NCI-H1694 treated with DMSO at 0.1 percent for 48 hours (cell line): ENCODE data around the gene TBX4.

Experiments
- DNase-seq: peaks from one replicate; lab custom pipeline; 2025; lab: John Stamatoyannopoulos, UW

Gene TBX4

DNA sequence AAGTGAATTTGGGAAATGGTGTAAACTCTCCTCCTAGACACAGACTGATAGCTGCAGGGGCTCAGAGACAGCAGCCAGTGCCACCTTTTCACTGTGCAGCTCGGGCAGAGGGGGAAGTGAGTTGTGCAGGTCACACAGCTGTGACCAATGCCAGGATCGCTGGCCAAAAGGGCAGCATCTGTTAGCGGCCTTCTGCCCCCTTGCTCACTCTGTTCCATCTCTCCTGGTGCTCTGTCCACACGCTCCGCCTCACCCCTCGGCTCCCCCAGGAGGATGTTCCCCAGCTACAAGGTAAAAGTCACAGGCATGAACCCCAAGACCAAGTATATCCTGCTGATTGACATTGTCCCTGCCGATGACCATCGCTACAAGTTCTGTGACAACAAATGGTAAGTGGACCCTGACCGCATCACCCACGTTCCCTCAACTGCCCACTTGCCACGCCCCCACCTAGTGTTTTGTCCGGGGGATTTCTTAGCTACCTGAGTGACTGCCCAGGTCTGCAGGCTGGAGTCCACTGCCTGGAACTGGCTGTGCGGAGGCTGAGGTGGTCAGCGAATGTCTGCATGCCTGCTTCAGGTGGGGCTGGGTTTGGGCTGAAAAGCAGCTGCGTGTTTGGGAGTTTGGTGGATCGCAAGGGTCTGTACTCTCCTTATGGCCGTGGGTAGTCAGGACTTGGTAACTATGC is 13.5 kb downstream of the TBX4 start:
- no peak for DNase-seq

DNA sequence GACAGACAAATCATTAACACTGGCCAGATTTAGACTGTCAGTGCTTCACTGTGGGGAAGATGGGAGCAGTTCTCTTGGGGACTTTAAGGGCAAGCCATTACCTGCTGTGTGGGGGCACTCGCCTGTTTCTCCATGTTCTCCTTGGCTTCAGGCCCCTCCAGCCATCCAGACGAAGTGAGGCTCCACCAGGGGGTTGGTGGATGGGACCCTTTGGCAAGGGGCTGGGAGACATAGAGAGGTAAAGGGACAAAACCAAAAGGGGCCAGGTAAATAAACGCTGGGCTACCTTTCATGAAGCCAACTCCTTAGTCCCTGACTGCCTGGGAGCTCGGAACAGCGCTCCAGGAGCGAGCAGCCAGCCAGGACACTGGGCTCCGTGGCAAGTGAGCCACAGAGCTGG is 14.0 kb downstream of the TBX4 start:
- no peak for DNase-seq

DNA sequence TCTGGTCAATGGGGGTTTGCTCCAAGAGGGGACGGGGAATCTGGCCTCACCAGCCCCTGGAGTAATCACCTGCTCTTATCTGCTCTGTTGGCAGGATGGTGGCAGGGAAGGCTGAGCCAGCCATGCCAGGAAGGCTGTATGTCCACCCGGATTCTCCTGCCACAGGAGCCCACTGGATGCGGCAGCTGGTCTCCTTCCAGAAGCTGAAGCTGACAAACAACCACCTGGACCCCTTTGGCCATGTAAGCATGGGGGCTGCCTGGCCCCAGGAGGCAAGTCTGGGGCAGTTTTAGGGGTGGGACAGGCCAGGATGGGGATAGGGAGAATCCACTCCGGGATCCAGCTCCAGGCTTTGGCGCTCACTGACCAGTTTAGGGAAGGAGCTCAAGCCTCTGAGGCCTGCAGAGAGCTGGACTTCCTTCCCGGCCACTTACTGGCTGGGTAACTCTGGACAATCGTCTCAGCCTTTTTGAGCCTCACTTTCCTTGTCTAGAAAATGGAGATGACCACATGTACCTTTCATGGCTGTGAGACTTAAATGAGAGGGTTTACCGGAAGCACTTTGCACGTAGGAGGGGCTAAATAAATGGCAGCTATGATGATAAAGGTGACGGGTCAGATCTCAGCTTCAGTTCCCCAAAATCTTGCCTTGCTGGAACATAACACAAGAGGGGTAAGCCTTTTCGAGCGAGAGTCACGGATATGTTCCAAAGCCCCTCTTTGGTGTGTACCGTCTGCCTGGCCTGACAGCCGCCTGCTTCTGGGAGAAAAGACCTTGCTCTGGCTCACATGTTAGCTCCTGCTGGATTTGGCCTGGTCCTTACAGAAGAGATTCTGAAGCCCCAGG is 15.4 kb downstream of the TBX4 start:
- no peak for DNase-seq

DNA sequence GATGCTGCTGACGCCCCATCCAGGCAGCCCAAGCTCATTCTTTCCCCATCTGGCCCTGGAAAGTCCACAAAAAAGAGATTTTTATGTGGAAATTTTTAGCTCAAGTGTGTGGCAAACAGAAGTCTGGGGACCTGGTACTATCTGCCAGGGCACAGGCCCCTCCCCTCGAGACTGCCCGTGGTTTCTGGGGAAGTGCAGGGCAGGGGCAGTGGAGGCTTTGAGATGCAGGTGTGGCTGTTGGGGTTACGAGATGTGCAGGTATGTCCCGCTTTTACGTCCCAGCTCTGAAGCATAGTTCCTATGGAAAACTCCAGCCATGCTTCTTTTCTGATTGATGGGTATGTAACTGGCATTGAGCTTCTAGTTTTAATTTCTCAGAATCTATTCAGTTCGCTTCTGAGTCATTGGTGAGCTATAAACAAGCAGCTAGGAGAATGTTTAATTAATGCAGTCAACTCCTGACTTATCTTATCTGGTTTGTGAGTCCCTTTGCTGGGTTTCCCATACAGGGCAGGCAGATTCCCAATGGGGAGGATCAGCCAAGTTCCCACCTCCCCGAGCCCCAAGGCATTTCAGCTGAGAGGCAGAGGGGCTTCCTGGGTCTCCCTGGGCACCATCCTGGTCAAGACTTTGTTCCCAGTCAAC is 16.2 kb downstream of the TBX4 start:
- no peak for DNase-seq

DNA sequence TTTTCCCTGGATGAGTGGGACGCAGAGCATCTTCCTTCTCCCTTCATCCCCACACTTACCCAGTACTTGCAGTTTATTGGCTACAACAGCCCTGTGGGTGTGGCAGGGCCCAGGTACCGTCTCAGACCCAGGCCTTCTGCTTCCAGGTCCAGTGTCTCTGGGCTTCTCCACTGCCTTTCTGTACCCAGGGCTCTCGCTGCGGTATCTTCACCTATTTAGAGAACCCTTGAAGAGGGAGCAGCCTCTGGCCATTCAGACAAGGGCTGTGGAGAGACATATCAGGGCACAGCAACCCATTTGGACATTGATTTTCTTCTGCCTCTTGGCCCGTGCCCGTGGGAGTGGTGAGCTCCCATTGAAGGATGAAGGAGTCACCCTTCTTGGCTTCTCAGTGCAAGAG is 17.3 kb downstream of the TBX4 start:
- DNase-seq, result no peak

DNA sequence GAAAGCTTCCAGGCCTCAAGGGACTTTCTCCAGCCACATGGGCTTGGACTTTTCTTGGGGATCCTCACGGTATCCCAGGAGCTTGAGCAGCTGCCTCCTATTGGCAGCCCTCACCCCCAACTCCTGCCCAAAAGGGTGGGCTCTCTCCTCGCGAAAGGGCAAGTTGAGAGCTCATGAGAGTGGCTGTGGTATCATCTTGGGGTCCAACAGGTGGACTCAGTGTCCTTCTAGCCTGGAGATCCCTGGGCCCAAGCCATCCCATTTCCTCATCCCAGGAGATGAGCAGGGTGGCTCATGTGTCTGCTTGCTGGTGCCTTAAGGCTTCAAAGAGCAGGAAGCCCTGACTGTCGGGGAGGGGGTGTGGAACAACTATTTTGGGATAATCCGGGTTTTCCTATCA is 17.7 kb downstream of the TBX4 start:
- no peak for DNase-seq

DNA sequence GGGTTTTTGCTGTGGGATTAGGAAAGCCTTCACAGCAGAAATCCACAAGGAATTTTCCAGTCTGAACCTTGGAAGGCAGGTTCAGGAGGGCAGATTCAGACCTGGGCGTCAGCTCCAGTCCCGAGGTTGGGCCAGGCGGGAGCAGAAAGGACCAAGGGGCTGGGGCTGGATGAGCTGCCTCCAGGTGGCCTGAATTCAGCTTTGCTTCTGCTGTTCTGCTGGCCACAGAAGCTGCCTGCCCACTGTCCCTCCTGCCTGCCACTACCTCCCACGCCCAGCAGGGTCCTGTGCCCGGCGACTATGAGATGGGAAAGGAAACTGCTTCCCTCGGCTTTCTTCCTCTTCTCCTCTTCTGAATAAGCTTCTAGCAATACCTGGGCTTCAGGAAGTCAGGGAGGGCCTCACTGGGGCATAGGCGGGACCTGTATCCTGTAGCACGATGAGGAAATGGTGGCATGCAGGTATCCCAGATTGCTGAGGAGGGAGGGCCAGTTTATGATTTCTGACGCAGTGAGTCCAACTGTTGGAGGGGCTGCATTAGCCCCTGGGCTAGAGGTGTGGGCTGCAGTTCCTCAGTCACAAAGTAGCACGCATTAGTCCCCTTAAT is 18.4 kb downstream of the TBX4 start:
- no peak for DNase-seq

DNA sequence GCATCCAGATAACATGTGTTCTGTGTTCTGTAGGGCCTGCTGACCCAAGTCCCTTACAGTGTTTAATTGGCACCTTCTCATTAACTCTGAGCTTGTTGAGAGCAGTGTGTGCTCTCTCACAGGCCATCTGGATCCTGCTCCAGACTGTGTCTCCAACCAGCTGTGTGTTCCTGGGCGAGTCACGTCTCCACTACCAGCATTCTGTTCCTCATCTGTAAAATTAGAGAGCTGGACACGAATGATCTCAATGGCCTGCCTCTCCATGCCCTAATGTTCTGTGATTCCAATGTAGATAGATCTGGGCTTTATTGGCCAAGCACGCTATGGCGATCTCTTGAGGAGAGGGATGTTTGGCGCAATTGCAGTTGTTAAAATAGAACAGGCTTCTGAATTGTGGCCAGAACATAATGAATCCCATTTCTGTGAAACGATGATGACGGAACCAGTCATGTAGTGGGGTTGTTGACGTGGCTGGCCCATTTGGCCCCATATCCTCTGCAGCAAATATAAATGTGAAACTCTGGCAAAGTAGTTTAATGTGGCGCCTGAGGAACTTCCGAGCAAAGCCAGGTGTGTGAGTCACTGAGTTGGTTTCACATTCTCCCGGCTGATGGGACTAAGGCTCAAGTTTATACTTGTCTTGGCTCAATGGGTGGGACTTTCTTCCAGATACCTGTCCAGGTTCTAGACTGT is 22.2 kb downstream of the TBX4 start:
- DNase-seq, result peak; percentile 45

DNA sequence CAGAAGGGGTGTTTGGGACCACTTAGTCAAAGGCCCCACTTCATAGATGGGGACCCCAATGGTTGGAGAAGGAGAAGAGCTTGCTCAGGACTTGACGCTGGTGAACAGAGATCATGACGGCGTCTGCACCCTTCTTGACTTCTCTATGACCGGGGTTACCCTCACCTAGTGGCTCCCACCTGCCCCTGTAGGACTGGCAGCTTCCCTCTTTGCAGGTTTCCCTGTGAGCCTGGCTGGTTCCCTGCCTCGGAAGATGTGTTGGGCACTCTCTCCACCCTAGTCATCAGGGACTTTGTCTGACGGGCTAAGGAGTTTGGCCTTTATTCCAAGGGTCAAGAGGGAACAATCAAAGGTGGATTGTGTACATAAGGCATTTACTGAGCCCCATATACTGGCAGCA is 22.7 kb downstream of the TBX4 start:
- no peak for DNase-seq

DNA sequence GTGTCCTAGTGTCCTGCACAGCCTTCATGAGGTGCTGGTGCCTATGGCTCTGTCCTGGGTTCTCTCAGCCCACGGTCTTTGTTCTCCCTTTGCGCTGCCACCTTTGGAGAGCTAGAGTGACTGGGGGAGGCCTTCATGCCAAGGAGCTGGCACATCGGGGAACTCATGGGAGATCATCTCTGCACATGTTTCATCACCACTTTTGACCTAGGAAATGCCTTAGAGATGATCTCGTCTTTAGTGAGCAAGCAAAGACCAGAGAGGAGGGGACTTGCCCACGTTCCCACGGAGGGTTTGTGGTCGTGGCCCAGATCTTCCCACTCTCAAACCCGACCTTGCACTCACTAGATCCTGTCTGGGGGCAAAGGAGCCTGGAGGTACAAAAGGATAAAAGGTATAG is 23.5 kb downstream of the TBX4 start:
- no peak for DNase-seq

DNA sequence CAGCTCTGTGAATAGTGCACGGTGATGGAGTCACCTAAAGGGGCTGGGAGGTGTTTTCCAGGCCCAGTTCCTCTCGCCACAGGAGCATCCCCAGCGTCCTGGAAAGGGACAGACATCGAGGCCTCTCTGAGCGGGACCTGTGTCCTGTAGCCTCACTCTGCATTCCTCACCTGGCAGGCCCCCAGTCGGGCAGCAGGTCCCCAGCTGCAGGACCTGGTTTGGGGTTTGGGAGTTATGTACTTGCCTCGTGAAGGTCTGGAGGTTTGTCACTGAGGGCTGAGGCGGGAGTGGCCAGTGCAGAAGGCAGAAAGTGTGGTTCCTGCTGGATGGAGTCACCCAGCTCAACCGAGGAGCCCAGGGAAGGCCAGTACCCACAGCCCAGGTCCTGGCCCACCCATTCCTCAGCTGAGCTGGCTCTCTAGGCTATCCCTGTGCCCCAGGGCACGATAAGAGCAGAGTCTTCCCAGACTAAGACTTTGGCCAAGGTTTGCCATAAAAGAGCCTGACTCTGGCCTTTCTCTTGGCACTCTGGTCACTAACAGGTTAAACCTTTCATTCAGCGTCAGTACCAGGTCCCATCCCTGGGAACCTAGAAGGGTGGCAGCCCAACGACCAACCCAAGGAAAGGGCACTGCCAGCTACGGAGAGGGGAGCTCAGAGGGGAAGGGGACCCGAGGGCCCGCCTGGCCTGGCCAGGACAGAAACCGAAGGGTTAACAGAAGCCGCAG is 24.4 kb downstream of the TBX4 start:
- DNase-seq, result no peak

DNA sequence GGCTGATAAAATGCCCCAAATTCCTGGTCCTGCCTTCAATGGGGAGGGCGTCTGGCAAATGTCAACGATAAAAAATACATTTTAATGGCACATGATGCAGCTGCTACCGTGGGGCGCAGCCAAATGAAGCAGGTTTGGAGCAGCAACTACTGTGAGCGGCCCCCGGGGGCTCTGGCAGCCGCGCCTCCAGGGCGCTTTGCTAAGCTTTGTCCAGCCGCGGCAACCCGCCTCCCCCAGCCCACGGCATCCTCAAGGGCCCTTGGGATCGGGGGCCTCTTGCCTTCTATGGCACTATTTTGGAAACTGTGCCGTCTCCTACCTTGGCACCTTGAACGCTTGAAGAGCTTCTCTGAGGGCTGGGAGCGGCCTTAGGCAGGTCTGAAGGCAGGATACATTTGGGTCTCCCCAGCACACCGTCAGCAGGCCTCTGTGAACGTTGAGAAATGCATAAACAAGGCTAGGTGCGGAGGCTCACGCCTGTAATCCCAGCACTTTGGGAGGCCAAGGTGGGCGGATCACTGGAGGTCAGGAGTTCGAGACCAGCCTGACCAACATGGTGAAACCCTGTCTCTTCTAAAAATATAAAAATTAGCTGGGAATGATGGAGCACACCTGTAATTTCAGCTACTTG is 25.1 kb downstream of the TBX4 start:
- DNase-seq, result no peak

DNA sequence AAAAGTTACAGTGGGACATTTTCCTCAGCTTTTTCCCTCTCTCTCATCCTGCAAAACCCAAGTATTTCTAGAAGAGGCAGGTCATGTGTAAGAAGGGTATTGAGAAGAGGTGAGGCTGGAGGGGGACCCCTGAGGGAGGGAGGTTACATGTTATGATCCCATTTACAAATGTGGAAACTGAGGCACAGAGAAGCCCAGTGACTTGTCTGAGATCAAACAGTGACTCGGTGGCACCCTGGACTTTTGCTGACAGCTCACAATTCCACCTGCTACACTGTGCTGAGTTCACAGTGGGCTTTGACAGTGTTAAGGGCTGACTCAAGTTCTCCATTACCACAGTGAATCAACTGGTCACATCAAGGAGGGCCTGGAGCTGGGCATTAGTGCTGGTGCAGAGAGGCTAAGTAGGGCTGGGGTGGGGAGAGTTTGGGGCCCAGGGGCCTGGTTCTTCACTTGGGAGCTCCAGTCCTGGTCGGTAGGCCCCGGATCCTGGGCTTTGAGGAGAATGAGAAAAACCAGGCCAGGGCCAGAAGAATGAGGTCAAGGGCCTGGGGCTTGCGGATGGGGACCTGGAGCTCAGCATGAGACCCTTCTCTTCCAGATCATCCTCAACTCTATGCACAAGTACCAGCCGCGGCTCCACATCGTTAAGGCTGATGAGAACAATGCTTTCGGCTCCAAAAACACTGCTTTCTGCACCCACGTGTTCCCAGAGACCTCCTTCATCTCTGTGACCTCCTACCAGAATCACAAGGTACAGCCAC is 26.0 kb downstream of the TBX4 start:
- no peak for DNase-seq

DNA sequence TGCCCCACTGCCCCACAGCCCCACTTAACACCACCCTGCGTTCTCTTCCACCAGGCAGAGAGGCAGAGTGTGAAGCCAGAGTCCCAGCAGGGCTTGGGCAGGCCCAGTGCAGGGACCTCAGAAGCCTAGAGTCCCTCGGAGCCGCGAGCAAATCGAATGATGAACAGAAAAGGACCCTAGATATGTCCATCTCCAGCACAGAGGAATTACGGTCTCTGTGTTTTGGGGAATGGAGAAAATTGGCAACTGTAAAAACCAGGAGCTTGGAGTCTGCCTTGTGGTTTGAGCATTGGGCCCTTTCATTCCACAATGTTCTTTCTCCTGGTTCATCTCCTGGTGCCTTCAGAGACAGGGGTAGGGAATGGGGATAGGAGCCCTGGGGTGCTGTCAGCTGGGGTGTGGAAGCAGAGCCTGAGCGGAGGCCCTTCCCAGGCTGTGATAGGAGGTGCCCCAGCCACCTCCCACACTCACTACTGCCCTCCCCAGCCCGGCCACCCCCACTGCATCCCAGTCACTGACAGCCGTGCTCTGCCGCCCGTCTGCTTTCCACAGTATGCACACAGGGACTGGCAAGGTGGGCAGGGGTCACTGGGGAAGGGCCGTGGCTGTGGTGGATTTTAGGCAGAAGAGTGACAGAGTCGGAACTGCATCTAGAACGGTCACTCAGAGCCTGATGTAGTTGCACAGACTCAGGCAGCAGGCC is 26.7 kb downstream of the TBX4 start:
- DNase-seq, result no peak

DNA sequence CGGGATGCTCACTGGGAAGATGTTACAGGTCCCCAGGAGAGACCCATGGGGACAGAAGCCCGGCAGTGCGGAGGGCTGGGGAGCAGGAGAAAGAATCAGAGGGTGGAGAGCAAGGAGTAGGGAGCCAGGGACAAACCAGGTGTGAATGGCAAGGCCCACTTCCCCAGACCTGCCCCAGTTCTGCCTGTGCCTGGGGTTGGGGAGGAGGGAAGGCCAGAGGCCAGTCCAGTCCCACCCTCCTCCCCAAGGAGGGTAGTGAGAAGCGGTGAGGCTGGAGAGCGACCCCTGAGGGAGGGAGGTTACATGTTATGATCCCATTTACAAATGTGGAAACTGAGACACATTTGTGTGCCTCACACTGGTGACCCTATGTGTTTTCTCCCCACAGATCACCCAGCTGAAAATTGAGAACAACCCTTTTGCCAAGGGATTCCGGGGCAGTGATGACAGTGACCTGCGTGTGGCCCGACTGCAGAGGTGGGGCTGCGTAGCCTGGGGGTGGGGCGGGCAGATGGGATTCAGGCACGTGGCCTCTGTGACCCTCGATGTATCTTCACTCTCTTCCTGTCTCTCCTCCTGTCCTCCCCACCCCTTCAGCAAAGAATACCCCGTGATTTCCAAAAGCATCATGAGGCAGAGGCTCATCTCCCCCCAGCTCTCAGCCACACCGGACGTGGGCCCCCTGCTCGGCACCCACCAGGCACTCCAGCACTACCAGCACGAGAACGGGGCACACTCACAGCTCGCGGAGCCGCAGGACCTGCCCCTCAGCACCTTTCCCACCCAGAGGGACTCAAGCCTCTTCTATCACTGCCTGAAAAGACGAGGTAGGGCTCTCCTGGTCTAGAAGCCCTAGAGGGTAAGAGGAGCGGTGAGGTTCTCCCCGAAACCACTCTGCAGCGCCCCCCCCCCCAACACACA is 27.5 kb downstream of the TBX4 start:
- no peak for DNase-seq

DNA sequence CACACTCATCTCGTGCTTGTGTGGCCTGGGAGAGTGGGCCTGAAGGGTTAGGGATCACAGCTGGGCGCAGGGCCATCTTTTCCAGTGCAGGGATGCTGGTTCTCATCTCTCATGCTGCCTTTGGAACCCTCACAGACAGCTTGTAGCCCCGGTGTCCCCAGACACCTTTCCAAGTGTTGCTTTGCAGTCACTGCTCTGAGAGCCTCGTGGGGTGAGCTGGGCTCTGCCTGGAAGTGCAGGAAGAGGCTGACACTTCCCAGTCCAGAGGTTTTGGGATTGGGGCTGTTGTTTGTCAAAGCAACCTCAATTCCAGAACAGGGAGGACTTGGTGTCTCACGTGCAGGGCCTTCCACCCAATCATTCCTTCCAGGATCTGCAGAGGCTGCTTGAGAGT is 28.2 kb downstream of the TBX4 start:
- DNase-seq, result no peak

DNA sequence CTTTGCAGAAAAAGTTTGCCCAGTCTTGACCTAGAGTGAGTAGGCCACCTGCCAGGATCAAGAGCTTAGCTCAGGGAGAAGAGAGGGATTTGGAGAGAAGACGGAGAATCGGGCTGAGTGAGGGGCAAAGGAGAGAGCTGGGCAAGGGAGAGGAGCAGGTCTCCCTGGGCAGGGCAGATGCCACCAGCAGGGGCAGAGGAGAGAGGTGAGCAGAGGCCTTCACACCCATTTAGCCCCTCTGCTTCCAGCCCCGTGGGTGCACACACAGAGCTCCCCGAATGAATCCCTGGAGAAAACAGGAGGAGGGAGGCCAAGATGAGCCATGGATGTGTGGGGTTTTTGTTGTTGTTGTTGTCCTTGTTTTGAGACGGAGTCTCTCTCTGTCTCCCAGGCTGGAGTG is 29.2 kb downstream of the TBX4 start:
- no peak for DNase-seq

DNA sequence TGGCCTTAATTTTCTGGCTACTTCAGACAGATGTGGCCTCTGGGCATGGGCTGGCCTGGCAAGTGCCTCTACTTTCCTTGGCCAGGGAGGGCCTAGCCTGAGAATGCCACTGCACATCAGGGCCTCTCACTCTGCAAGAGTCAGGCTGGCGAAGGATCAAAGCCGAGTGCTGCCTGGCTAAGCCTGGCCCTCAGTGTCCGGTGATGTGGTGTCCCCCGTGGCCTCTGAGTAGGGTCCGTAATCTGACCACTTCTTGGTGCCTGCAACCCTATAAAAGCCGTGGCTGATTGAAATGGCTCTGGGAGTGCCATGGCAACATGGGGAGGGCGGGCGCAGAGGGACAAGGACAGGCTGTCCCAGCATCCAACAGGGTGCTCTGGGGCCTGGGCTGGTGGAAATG is 30.2 kb downstream of the TBX4 start:
- DNase-seq, result no peak

DNA sequence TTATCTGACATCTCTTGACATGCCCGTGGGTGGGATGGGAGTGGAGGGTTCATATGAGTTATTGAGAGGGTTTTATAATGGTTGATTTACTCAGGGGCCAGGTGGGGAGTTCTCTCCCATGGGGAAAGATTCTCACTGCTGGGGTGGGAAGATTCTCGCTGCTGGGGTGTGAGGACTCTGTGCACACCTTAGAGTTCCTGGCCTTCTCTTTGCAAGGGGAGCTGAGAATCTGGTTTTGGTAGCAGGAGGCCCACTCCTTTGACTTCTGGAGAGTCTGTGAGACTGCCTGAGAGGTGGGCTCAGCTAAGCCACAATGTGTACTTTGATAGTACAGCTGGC is 31.5 kb downstream of the TBX4 start:
- DNase-seq, result no peak
